ENCODE results near the gene MGRN1.

DNA sequence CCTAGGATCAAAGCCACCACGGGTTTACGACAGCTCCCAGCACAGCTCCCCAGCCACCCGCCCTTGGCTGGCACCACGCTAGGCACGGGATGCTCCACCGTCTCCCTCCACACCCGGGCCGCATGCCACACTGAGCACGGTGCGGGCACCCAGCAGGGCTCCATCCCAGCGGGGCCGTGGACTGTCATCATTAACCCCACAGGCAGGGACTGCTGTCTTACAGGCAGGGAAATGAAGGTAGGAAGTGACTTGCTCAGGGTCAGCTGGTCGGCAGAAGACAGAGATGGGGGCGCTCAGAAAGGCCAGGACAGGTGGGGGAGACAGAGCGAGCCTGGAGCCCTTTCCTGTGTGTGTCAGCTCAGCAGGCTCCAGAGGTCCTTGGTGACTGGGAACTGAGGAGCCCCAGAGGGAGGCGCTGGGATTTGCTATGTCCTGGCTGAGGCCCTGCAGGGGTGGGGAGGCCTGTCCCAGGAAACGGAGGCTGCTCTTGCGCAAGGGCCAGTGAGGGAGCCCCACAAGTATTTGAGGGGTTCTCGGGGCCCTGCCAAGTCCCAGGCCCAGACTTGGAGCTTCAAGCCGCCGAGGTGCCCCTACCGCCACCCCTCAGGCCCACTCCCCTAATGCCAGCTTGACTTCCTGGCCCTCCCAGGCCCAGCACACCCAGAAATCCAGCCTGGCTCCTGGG, 13.1 kb upstream of the MGRN1 start:
- TF ChIP-seq, protein P1, sequence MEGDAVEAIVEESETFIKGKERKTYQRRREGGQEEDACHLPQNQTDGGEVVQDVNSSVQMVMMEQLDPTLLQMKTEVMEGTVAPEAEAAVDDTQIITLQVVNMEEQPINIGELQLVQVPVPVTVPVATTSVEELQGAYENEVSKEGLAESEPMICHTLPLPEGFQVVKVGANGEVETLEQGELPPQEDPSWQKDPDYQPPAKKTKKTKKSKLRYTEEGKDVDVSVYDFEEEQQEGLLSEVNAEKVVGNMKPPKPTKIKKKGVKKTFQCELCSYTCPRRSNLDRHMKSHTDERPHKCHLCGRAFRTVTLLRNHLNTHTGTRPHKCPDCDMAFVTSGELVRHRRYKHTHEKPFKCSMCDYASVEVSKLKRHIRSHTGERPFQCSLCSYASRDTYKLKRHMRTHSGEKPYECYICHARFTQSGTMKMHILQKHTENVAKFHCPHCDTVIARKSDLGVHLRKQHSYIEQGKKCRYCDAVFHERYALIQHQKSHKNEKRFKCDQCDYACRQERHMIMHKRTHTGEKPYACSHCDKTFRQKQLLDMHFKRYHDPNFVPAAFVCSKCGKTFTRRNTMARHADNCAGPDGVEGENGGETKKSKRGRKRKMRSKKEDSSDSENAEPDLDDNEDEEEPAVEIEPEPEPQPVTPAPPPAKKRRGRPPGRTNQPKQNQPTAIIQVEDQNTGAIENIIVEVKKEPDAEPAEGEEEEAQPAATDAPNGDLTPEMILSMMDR (IDR thresholded peaks at IDR 0.05) = no peak
- TF ChIP-seq POLR2AphosphoS5 (IDR thresholded peaks at IDR 0.05; ENCODE audit: insufficient read depth in 1 of 2, low read depth in 1 of 2) = no peak
